Epithelial cell of proximal tubule (primary cell): ENCODE data around the gene RPS6KC1. TPM values are rescaled to one million over a fixed set of nuclear protein-coding genes. Genes with fewer than 3 reads are reported as not detected.
"Not testable (repeated sequence)": the region's sequence is repeated elsewhere in the genome, so short reads cannot be mapped to it uniquely, and the experiment has no call there.

Experiments used
- DNase-seq: peaks from one replicate; pipeline ENCODE4 v3.0.0-alpha.2; 2011; ENCODE audit warnings: low read depth
- H3K4me3 ChIP-seq: 2 replicates; pipeline ENCODE4 v1.5.1; 2011; ENCODE audit warnings: low read depth, mild to moderate bottlenecking, low read length
- CTCF ChIP-seq: conservative IDR thresholded peaks from 2 replicates; pipeline ENCODE4 v1.5.1; 2012; ENCODE audit warnings: low read depth, mild to moderate bottlenecking, low read length
- total RNA-seq: library from RNA; depleted of rRNA; stranded (reverse); fragments of >200 nt; gene quantifications from 2 replicates; pipeline ENCODE4 v1.2.3, GENCODE V29; 2015

Gene RPS6KC1
- total RNA-seq, 1 donor from 2014 or later, result 8.5 TPM

GRCh38 chr1:213148905-213149304 lies 97.9 kb downstream of the RPS6KC1 start:
- no peak for DNase-seq
- H3K4me3 ChIP-seq, result no peak overlapping the region
- no peak for TF ChIP-seq CTCF

GRCh38 chr1:213150090-213150489 lies 99.0 kb downstream of the RPS6KC1 start:
- not testable (repeated sequence) for DNase-seq

GRCh38 chr1:213154056-213154685 lies 103.1 kb downstream of the RPS6KC1 start:
- no peak for DNase-seq
- no peak overlapping the region for H3K4me3 ChIP-seq
- TF ChIP-seq CTCF, result no peak

More at GRCh38 chr1:213150090-213150489, 99.0 kb downstream of the RPS6KC1 start:
- not testable (repeated sequence) for H3K4me3 ChIP-seq

GRCh38 chr1:213159376-213159775 lies 108.3 kb downstream of the RPS6KC1 start:
- no peak overlapping the region for H3K4me3 ChIP-seq
- TF ChIP-seq CTCF, result no peak
- no peak for DNase-seq

- H3K4me3 ChIP-seq, DNase-seq: not testable (repeated sequence)
Measured at GRCh38 chr1:213160442-213160841, 109.4 kb downstream of the RPS6KC1 start.

GRCh38 chr1:213162338-213162737 lies 111.3 kb downstream of the RPS6KC1 start:
- no peak overlapping the region for H3K4me3 ChIP-seq
- no peak for DNase-seq
- no peak for TF ChIP-seq CTCF

- no peak overlapping the region for H3K4me3 ChIP-seq
- DNase-seq, result no peak
- TF ChIP-seq CTCF, result no peak
Measured at GRCh38 chr1:213162862-213163261, 111.8 kb downstream of the RPS6KC1 start.

- TF ChIP-seq CTCF, result no peak
- no peak for DNase-seq
- no peak overlapping the region for H3K4me3 ChIP-seq
Measured at GRCh38 chr1:213163278-213163711, 112.3 kb downstream of the RPS6KC1 start.
